GM18870 (cell line): Measurements from ENCODE around the gene NBPF6.
"Not testable (repeated sequence)": the region's sequence is repeated elsewhere in the genome, so short reads cannot be mapped to it uniquely, and the experiment has no call there.

Source experiments
- ATAC-seq: cut with Tn5 transposase; IDR thresholded peaks from one replicate; pipeline ENCODE4 v1.9.1; 2021; ENCODE audit warnings: moderate library complexity; ENCODE audit not compliant: unreplicated experiment

The NBPF6 gene, protein sequence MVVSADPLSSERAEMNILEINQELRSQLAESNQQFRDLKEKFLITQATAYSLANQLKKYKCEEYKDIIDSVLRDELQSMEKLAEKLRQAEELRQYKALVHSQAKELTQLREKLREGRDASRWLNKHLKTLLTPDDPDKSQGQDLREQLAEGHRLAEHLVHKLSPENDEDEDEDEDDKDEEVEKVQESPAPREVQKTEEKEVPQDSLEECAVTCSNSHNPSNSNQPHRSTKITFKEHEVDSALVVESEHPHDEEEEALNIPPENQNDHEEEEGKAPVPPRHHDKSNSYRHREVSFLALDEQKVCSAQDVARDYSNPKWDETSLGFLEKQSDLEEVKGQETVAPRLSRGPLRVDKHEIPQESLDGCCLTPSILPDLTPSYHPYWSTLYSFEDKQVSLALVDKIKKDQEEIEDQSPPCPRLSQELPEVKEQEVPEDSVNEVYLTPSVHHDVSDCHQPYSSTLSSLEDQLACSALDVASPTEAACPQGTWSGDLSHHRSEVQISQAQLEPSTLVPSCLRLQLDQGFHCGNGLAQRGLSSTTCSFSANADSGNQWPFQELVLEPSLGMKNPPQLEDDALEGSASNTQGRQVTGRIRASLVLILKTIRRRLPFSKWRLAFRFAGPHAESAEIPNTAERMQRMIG

DNA sequence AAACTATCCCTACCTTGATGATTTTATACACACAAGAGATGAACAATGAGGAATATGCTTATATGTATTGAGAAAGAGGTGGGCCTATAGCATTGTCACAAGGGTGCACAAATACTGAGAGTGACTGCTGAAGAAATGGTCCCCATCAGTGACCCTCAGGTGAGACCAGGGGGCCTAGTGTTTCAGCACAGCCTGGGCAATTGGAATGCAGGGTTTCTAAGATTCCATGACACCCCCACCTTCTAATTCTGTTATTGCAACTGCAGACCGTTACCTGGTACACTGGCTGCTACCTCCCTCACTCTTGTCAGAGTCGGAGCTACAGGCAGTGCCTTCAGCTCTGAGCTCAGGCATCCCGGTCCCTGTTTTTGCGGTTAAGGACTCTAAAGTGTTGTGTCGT lies at the start of gene NBPF6:
NBPF6 (plus strand) TSS at position 301 of the 400 bp plus-strand sequence. CDS start 259 bp downstream, outside the sequence.
- not testable (repeated sequence) for ATAC-seq

DNA sequence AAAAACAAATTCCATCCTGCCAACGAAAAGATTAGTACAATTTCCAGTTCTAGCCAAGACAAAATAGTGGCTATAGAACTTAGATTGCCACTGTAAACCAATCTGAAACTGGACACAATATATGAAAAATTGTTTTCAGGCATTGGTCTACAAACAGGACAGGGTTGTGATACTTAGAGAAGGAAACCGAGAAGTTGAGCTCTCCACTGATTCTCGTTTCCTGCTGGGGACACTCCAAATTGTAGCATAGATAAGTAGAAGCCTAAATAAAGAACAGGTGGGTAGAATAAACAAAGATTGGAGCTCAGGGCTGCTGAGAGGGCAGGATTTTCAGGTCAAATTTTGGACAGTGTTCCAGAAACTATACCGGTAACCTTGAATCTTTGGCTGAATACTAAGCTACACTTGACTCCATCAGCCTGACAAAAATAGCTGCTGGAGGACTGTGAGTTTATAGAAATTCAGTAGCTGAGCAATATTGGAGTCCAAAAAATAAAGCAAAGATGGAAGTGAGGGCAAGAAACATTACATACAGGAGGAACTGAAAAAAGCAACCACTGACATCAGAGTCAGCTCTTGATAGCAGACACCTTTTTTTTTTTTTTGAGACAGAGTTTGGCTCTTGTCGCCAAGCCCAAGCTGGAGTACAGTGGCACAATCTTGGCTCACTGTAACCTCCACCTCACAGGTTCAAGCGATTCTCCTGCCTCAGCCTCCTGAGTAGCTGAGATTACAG lies 38.9 kb upstream of the NBPF6 start:
- ATAC-seq = not testable (repeated sequence)

DNA sequence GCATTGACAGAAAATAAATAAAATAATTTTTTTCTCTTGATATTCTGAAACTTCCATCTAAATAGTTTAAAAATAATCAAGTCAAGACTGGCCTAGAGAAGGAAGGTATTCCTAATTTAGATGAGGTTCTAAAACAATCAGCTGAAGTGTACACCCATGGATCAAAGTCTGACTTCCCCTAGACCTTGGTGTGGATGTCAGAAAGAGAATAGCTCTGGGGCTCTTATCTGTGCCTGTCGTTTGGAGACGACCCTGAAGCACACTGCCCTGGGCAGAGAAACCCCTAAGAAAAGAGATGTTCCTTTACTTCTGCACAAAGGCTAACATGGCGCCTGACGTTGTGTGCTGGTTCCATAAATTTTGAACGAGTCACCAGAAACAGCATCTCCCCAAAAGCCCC lies 30.0 kb upstream of the NBPF6 start:
- ATAC-seq = not testable (repeated sequence)

DNA sequence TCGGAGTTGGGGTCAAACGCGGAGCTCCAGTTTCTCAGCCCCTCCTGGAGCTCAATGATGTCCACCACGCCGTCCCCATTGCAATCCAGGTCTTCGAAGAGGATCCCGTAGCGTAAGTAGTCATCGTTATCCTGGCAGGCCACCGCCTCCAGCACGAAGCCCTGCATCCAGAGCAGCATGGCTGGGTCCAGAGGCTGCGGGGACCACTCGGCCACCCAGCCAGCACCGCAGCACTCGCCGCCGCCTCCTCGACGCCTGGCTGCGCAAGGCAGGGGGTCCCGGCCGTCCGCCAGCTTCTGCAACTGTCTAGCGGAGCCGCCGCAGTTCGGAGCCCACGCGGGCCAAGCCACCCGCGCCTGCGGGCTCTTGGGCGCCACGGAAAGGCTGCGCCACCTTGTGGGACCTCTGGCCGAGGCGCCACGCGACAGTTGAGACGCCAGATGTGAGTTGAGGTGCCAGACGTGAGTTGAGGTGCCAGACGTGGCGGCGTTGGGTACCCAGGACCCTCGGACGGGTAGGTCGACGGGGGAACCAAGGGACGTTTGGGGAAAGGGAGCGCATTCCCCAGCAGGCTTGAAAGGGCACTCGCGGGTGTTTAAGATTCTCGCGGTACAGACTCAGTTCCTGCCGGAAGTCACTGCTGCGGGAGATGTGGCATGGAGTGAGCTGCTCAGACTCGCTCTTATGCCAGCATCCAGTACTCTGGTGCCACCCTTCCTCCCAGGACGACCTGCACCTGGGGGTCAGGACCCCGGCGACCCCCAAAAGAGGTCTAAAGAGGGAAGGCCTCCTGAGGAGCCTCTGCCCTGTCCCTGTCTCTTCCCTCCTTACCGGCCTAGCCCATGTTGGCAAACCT lies 28.9 kb upstream of the NBPF6 start:
- ATAC-seq = not testable (repeated sequence)

DNA sequence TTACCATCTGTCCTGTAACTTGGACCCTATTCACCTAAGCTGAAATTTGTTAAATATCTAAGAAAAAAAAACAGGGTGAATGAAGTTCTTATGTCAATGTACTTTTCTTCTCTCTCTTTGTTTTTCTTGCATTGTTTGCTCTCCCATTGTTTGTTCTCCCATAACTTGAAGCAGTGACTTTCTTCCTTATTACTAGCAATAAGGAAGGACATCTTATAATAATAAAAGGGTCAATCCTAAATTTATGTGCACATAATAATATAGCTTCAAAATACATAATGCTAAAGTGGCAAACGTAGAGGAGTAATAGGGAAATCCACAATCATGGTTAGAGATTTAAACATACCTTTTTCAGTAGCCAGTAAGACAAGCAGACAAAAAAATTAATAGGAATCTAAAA lies 23.3 kb upstream of the NBPF6 start:
- ATAC-seq = not testable (repeated sequence)

DNA sequence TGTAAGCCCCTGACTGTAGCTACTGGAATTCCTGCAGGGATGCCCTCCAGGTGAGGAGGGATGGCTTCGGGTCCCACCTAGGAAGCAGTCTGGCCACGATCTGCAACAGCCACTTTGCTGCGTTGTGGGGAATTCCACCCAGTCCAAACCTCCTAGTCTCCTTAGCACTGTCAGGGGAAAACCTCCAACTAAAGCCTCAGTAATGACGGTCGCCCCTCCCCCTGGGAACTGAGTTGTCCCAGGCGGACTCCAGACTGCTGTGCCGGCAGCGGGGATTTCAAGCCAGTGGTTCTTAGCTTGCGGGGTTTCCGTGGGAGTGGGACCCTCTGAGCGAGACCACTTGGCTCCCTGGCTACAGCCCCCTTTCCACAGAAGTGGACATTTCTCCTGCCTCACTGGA lies 18.1 kb upstream of the NBPF6 start:
- ATAC-seq = not testable (repeated sequence)

DNA sequence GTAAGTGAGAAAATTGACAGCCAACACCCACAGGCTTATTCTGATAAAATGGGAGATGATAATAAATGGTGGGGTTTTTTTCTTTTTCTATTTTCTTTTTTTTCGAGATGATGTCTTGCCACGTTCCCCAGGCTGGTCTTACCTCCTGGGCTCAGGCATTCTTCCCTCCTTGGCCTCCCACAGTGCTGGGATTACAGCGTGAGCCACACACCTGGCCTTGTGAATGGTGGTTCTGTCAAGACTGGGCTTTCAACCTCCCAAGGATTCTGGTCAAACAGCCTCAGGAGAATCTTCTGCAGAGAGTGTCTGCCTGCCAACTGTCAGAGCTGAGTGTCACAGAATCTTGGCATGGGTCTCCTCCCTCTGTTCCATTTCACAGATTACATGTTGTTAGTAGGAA lies 16.7 kb upstream of the NBPF6 start:
- ATAC-seq = not testable (repeated sequence)

DNA sequence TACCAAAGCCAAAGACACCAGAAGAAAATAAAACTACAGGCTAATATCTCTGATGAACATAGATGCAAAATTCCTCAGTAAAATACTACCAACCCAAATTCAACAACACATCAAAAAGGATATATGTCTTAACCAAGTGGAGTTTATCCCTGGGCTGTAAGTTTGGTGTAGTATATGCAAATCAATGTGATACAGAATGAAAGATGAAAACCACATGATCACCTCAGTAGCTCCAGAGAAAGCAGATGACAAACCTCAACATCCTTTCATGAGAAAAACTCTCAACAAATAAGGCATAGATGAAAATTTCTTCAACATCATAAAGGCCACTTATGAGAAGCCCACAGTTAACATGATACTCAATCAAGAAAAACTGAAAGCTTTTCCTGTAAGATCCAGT lies 11.6 kb upstream of the NBPF6 start:
- peak; percentile 90 for ATAC-seq

DNA sequence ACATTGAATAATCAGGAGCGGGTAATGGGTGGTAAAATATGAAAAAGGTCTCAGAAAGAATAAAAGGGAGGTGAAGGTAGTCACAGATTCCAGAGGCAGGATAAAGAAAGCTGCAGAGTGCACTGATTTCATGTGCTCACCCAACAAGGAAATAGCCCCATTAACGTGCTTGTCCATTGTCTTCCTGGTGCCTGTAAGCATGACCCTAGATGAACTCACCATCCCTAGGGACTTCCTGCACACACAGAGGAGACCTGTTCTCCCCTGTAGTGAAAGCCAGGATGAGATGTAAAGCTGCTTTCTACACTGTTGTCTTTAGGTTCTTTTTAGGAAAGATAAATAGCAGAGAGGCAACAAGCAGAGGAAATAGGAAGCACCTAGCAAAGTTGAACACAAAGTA lies 4.4 kb downstream of the NBPF6 start:
- ATAC-seq = not testable (repeated sequence)

DNA sequence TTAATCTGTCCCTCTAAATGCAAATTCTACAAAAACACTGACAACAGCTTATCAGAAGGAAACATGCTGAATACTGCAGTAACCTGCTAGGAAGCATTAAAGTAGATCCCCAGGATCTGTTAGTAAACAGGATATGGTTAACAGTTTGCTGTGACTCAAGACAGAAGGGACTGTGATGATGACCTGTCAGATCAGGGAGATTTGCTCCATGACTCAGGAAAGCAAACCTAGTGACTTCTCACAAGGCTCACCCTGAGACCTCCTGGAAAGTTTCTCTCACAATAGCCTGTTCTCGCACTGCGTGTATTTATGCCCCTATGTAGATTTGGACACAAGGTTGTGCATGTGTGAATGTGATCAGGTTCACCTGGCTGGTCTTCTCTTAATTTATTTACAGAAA lies 8.5 kb downstream of the NBPF6 start:
- ATAC-seq = not testable (repeated sequence)

DNA sequence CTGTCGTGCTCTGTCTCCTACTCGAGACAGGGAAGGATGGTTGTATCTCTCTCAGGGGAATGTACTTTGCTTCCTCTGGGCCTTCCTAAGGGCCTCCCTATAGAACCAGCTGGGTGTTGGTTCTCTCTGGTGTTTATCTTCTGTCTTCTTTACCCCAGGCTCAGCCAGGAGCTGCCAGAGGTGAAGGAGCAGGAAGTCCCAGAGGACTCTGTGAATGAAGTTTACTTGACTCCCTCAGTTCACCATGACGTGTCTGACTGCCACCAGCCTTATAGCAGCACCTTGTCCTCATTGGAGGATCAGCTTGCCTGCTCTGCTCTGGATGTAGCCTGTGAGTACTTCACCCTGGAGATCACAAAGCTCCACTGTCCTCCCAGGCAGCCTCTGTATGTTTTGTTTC lies 11.6 kb downstream of the NBPF6 start:
- not testable (repeated sequence) for ATAC-seq

DNA sequence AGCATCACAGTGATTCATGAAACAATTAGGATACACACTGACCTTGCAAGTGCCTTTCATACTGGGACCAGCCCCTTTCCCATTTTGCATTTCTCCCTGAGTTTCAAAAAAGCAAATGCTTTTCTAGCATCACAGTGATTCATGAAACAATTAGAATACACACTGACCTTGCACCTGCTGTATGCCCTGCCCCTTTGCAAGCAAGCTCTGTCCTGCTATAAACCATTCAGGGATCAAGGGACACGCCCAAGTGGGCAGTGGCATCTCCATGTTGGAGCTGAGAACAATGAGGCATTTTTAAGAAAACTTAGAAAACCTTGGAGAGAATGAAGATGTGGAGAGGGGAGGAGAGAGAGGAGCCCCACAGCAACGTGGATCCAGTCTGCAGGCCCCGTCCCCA lies 13.8 kb downstream of the NBPF6 start:
- not testable (repeated sequence) for ATAC-seq

DNA sequence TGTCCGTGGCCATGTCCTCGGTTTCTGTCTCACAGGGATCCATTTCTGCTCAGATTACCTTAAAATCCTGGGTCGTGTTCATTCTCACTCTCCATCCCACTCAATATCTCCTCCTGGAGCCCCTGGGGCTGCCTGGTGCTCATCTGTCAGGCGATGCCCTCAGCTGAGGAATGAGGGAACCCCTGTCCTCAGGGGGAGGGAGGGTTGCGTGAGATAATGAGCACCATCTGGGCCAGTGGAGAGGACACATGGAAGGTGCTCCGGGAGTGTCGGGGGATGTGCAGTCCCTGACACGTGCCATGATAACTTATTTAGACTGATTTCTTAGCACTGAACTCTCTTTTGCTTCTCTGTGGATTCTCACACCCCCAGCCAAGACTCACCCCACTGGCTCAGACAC lies 16.0 kb downstream of the NBPF6 start:
- ATAC-seq = not testable (repeated sequence)

DNA sequence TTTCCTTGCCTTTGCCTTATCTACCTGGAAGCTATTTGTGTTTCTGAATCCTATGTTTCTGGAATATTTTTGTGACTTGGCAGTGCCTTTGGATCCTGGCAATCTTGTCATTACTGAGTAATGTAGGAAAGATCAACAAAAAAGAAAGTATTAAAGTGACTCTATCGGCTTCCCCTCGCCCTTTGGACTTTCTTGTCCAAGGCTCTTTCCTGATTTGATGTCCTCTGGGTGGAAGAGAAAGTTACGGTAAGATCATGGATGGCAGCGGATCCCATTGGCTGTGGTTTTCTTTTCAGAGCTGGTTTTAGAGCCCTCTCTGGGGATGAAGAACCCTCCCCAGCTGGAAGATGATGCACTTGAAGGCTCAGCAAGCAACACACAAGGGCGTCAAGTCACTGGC lies 17.0 kb downstream of the NBPF6 start:
- not testable (repeated sequence) for ATAC-seq

DNA sequence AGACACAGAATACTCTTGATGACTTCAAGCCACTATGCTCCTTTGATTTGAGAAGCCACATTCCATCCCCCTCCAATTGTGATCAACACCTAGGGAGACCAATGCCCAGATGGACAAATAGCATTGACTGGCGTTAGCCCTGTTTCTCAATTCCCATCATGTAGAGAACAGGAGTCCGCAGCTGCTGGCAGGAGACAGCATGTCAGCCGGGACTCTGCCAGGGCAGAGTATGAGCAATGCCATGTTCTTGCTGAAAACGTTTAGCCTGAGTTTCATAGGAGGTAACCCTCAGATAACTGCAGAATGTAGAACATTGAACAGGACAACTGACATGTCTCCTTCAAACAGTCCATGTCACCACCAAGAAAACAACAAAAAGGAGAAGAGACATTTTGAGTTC lies 20.6 kb downstream of the NBPF6 start:
- ATAC-seq = not testable (repeated sequence)

DNA sequence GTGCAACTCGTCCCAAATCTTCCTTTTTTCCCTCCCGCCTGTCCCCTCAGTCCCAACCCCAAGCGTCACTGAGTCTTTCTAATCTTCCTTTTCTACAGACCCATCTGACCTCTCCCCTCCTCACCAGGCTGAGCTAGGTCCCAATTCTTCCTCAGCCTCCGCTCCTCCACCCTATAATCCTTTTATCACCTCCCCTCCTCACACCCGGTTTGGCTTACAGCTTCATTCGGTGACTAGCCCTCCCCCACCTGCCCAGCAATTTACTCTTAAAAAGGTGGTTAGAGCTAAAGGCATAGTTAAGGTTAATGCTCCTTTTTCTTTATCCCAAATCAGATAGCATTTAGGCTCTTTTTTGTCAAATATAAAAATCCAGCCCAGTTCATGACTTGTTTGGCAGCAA lies 24.4 kb downstream of the NBPF6 start:
- ATAC-seq = not testable (repeated sequence)

DNA sequence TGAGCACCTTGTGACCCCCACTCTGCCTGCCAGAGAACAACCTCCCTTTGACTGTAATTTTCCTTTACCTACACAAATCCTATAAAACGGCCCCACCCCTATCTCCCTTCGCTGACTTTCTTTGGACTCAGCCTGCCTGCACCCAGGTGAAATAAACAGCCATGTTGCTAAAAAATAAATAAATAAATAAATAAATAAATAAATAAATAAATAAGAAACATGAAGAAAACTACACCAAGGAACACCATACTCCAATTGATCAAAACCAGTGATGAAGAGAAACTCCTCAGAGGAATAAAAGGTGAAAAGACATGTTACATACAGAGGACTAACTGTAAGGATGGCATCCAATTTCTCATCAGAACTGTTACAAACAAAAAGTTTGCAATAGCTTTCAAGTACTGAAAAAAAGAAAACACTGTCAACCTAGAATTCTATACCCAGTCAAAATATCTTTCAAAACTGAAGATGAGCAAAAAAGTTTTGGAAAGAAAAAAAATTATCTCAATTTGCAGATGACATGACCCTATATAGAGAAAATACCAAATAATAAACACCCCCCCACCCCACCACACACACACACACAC lies 28.4 kb downstream of the NBPF6 start:
- ATAC-seq = no peak

DNA sequence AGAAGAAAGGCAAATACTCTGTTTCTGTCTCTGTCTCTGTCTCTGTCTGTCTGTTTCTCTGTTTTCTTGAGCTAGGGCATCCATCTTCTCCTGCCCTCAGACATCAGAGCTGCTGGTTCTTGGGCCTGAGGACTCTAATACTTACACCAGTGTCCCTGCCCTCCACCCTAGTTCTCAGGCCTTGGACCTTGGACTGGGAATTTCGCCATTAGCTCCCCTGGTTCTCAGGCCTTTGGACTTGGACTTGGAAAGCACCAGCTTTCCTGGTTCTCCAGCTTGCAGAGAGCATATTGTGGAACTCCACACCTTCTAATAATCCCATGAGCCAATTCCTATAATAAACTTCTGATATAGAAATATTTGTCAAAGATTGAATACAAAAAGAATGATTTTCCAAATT lies 32.6 kb downstream of the NBPF6 start:
- no peak for ATAC-seq

DNA sequence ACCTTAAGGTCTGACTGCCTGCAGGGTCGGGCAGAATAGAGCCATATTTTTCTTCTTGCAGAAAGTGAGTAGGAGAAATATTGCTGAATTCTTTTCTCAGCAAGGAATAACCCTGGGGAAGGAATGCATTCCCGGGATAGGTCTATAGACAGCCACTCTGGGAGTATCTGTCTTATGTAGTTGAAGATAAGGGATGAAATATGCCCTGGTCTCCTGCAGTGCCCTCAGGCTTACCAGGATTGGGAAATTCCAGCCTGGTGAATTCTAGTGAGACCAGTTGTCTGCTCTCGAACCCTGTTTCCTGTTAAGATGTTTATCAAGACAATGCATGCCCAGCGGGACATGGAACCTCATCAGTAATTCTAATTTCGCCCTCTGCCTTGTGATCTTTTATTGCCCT lies 35.8 kb downstream of the NBPF6 start:
- not testable (repeated sequence) for ATAC-seq

DNA sequence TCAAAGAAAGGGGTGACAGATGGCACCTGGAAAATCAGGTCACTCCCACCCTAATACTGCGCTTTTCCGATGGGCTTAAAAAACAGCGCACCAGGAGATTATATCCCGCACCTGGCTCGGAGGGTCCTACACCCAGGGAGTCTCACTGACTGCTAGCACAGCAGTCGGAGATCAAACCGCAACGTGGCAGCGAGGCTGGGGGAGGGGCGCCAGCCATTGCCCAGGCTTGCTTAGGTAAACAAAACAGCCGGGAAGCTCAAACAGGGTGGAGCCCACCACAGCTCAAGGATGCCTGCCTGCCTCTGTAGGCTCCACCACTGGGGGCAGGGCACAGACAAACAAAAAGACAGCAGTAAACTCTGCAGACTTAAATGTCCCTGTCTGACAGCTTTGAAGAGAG lies 36.6 kb downstream of the NBPF6 start:
- not testable (repeated sequence) for ATAC-seq
